Measurements from ENCODE around the gene TRIM50.

The TRIM50 gene

GRCh38 chr7:73345951-73346350, 18.1 kb upstream of the TRIM50 start:
- no peak overlapping the region for H3K27ac ChIP-seq
- no peak for TF ChIP-seq CTCF (conservative IDR thresholded peaks at IDR 0.05)

- no peak for TF ChIP-seq CTCF (conservative IDR thresholded peaks at IDR 0.05)
- no peak overlapping the region for H3K27ac ChIP-seq
These were observed 17.7 kb upstream of the TRIM50 start for GRCh38 chr7:73345538-73345937.

- H3K27ac ChIP-seq, result no peak overlapping the region
- no peak for TF ChIP-seq CTCF (conservative IDR thresholded peaks at IDR 0.05)
These were observed 15.9 kb upstream of the TRIM50 start for GRCh38 chr7:73343671-73344380.

GRCh38 chr7:73342645-73343044, 14.8 kb upstream of the TRIM50 start:
- peak; percentile 70 for TF ChIP-seq CTCF (conservative IDR thresholded peaks at IDR 0.05)
- H3K27ac ChIP-seq, result no peak overlapping the region

- no peak overlapping the region for H3K27ac ChIP-seq
- TF ChIP-seq CTCF (conservative IDR thresholded peaks at IDR 0.05), result no peak
These were observed 14.0 kb upstream of the TRIM50 start for GRCh38 chr7:73341877-73342276.

- no peak for TF ChIP-seq CTCF (conservative IDR thresholded peaks at IDR 0.05)
- no peak overlapping the region for H3K27ac ChIP-seq
These were observed 12.6 kb upstream of the TRIM50 start for GRCh38 chr7:73340514-73340913.

GRCh38 chr7:73338321-73338720, 10.4 kb upstream of the TRIM50 start:
- H3K27ac ChIP-seq, result no peak overlapping the region
- TF ChIP-seq CTCF (conservative IDR thresholded peaks at IDR 0.05), result no peak

All from VCaP (cell line).